ENCODE results near the gene LSM2. TPM values are rescaled to one million over a fixed set of nuclear protein-coding genes. Genes with fewer than 3 reads are reported as not detected.

Gene LSM2
- total and polyA plus RNA-seq, 8 donors = 11.0 to 27.3 (median 21.4) TPM

- H3K36me3 ChIP-seq = no peaks in the 10 kb centered on the region
These were observed 42.6 kb downstream of the LSM2 start for GRCh38 chr6:31764198-31764597.

GRCh38 chr6:31763619-31763940, 43.2 kb downstream of the LSM2 start:
- Histone ChIP-seq H3K4me1 (no peaks in the 10 kb centered on the region), H3K27ac (no peak overlapping the region), H3K9me3 (no peaks in the 10 kb centered on the region), H3K27me3 (no peaks in the 10 kb centered on the region), H3K4me3 (no peak overlapping the region), H3K36me3 (no peaks in the 10 kb centered on the region)
- no peak for TF ChIP-seq CTCF (IDR thresholded peaks at IDR 0.05)
- ATAC-seq (peak in 1 of 4 donors; percentile 46), DNase-seq (no peak), FAIRE-seq (no peak)
- intact Hi-C loops (cut with DNase I) = no loop called here
- 22 to 42% methylated on average over 1 of the region's 1 CpG for whole genome bisulfite sequencing, 2 donors

More at GRCh38 chr6:31764198-31764597, 42.6 kb downstream of the LSM2 start:
- intact Hi-C loops (cut with DNase I) = no loop called here
- ATAC-seq (no peak), FAIRE-seq (no peak), DNase-seq (no peak)
- no peak for TF ChIP-seq CTCF (IDR thresholded peaks at IDR 0.05)
- no peak overlapping the region for H3K4me3 ChIP-seq
- H3K27ac ChIP-seq = no peak overlapping the region
- no peaks in the 10 kb centered on the region for H3K4me1 ChIP-seq
- WGBS, 2 donors = 80 to 89% methylated on average over 4 of the region's 4 CpGs
- H3K27me3 ChIP-seq = no peaks in the 10 kb centered on the region
- H3K9me3 ChIP-seq = no peaks in the 10 kb centered on the region

GRCh38 chr6:31762878-31763618, 43.7 kb downstream of the LSM2 start:
- Histone ChIP-seq H3K36me3 (no peaks in the 10 kb centered on the region), H3K4me1 (no peaks in the 10 kb centered on the region), H3K4me3 (no peak overlapping the region), H3K27ac (no peak overlapping the region), H3K9me3 (no peaks in the 10 kb centered on the region), H3K27me3 (no peaks in the 10 kb centered on the region)
- DNase-seq (no peak), FAIRE-seq (no peak), ATAC-seq (no peak)
- WGBS, 2 donors = 75 to 77% methylated on average over 6 to 8 of the region's 8 CpGs
- TF ChIP-seq CTCF (IDR thresholded peaks at IDR 0.05) = no peak
- intact Hi-C loops (cut with DNase I) = no loop called here

- Histone ChIP-seq H3K36me3 (no peaks in the 10 kb centered on the region), H3K27ac (no peak within 1 kb of the TSS), H3K27me3 (no peaks in the 10 kb centered on the region), H3K4me1 (no peaks in the 10 kb centered on the region), H3K9me3 (no peaks in the 10 kb centered on the region), H3K4me3 (no peak within 1 kb of the TSS)
- no peak for DNase-seq
- no peak for FAIRE-seq
- WGBS, 2 donors = 64 to 71% methylated on average over 4 of the region's 4 CpGs
- intact Hi-C loops (cut with DNase I) = no loop called here
- ATAC-seq = no peak
- TF ChIP-seq CTCF (IDR thresholded peaks at IDR 0.05) = no peak
These were observed 44.4 kb downstream of the LSM2 start, which contains the start of gene SAPCD1 for GRCh38 chr6:31762356-31762755. Gene SAPCD1 (plus strand): TSS chr6:31762656. CDS start chr6:31763055, 399 bp downstream.

GRCh38 chr6:31761343-31761742, 45.4 kb downstream of the LSM2 start:
- no peak for TF ChIP-seq CTCF (IDR thresholded peaks at IDR 0.05)
- no peak for DNase-seq

More at GRCh38 chr6:31761343-31761742, 45.4 kb downstream of the LSM2 start:
- Histone ChIP-seq H3K4me1 (no peaks in the 10 kb centered on the region), H3K9me3 (no peaks in the 10 kb centered on the region), H3K27ac (no peak overlapping the region), H3K27me3 (no peaks in the 10 kb centered on the region), H3K4me3 (no peak overlapping the region), H3K36me3 (no peaks in the 10 kb centered on the region)
- WGBS, 2 donors = 92 to 94% methylated on average over 7 to 8 of the region's 8 CpGs
- ATAC-seq = no peak
- intact Hi-C loops (cut with DNase I) = no loop called here
- no peak for FAIRE-seq
